ENCODE measurements around the gene ASB2. TPM values are rescaled to one million over a fixed set of nuclear protein-coding genes. Genes with fewer than 3 reads are reported as not detected.

The ASB2 gene
- total RNA-seq, 1 experiment from 2014 or later = not detected

DNA sequence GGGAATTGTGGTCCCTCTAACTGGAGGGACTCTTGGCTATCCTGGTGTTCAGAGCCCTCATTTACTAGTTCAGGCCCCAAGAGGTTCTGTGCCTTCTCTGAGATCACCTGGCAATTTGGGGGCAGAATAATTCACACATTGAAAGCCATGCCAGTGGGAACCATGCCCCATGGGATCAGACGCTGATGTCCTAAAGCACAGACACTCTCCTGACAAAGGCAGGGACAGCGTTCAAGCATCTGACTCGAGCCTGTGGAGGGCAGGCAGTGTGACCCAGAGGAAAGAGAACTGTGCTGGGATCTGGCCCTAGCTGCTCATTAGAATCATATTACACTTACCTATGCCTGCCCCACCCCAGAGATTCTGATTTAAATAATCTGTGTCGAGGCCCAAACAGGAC lies 2.4 kb upstream of the ASB2 start:
- ATAC-seq = no peak
- Histone ChIP-seq H3K9me2 (ENCODE audit: insufficient read depth) (no peaks in the 10 kb centered on the region), H3K4me1 (ENCODE audit: control insufficient read depth in 1 of 2, insufficient read depth in 2 of 2, low read length in 2 of 2) (no peaks in the 10 kb centered on the region), H3K4me2 (ENCODE audit: low read length) (no peak overlapping the region), H3K9me3 (ENCODE audit: control insufficient read depth in 1 of 2, insufficient read depth in 1 of 2, low read depth in 1 of 2, low read length in 2 of 2) (no peaks in the 10 kb centered on the region), H3K36me3 (ENCODE audit: control insufficient read depth in 1 of 2, insufficient read depth in 2 of 2, low read length in 2 of 2) (no peaks in the 10 kb centered on the region), H3K9ac (ENCODE audit: low read length) (no peak overlapping the region), H3K27me3 (ENCODE audit: insufficient read depth, low read length) (no peaks in the 10 kb centered on the region), H2AFZ (ENCODE audit: low read depth, low read length, poor library complexity, severe bottlenecking) (no peak overlapping the region), H4K20me1 (ENCODE audit: insufficient read depth) (no peaks in the 10 kb centered on the region), H3K79me2 (ENCODE audit: insufficient read depth, low read length) (no peaks in the 10 kb centered on the region), H3K27ac (ENCODE audit: low read depth, low read length) (no peak overlapping the region), H3K4me3 (replicated peaks in 1 of 2; ENCODE audit: low read depth in 1 of 2, low read length in 2 of 2) (no peak overlapping the region)
- intact Hi-C loops (cut with micrococcal nuclease) = no loop called here
- no peak for DNase-seq (ENCODE audit: low read depth, low spot score)
- BruUV-seq (replicated peaks) = no TSS peak
- RAD21 ChIA-PET (ENCODE audit: low non-redundant PET in 1 of 2, low total read pairs in 2 of 2, uncharacterized antibody in 2 of 2, unreplicated experiment in 2 of 2) = no interaction called here
- POLR2A ChIA-PET = no interaction called here
- CTCF ChIA-PET = no interaction called here
- TF ChIP-seq EZH2 (IDR thresholded peaks at IDR 0.05) (no peak), CEBPB (IDR thresholded peaks at IDR 0.05; ENCODE audit: low read depth) (no peak)

DNA sequence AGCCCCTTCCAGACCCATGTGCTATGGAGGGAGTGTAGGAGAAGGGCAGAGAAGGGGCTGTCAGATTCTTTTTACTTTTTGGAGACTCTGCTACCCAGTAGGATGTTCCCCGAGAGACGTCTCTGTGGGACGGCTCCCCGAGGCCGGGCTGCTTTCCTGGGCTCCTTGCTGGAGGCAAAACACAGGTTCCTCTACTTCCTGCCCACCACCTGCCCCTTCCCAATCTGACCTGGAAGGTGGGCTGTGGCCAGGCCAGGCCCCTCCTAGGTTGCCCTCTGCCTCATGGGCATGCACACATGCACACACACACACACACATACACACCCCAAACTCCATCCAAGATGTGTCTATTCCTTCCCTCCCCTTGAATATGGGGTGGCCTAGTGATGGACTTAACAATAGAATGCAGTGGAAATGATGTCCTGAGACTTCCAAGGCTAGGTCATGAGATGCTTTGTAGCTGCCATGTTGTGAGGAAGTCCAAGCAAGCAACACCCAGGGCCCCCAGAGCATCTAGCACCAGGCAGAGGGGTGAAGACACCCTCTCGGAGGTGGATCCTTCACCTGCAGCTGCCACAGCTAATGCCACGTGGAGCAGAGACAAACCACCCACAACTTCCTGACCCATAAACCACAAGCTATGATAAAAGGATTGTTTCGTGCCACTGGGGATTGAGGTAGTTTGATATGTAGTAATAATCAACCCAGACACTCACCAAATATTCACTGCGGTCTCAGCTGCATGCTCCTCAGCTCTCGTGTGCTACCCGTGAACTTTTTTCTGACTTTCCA lies 1.6 kb upstream of the ASB2 start:
- ChIA-PET CTCF (no interaction called here), POLR2A (no interaction called here), RAD21 (ENCODE audit: low non-redundant PET in 1 of 2, low total read pairs in 2 of 2, uncharacterized antibody in 2 of 2, unreplicated experiment in 2 of 2) (no interaction called here)
- BruUV-seq (replicated peaks) = no TSS peak
- Histone ChIP-seq H4K20me1 (ENCODE audit: insufficient read depth) (no peaks in the 10 kb centered on the region), H3K4me1 (ENCODE audit: control insufficient read depth in 1 of 2, insufficient read depth in 2 of 2, low read length in 2 of 2) (no peaks in the 10 kb centered on the region), H3K4me3 (replicated peaks in 1 of 2; ENCODE audit: low read depth in 1 of 2, low read length in 2 of 2) (no peak overlapping the region), H3K9me2 (ENCODE audit: insufficient read depth) (no peaks in the 10 kb centered on the region), H3K27me3 (ENCODE audit: insufficient read depth, low read length) (no peaks in the 10 kb centered on the region), H3K4me2 (ENCODE audit: low read length) (no peak overlapping the region), H3K27ac (ENCODE audit: low read depth, low read length) (no peak overlapping the region), H3K79me2 (ENCODE audit: insufficient read depth, low read length) (no peaks in the 10 kb centered on the region), H3K9me3 (ENCODE audit: control insufficient read depth in 1 of 2, insufficient read depth in 1 of 2, low read depth in 1 of 2, low read length in 2 of 2) (no peaks in the 10 kb centered on the region), H2AFZ (ENCODE audit: low read depth, low read length, poor library complexity, severe bottlenecking) (no peak overlapping the region), H3K36me3 (ENCODE audit: control insufficient read depth in 1 of 2, insufficient read depth in 2 of 2, low read length in 2 of 2) (no peaks in the 10 kb centered on the region), H3K9ac (ENCODE audit: low read length) (no peak overlapping the region)
- ATAC-seq (no peak), DNase-seq (ENCODE audit: low read depth, low spot score) (no peak)
- TF ChIP-seq FOSL1 (IDR thresholded peaks at IDR 0.05; ENCODE audit: low read depth) = no peak
- no peak for TF ChIP-seq JUND (IDR thresholded peaks at IDR 0.05)
- TF ChIP-seq TCF7L2 (IDR thresholded peaks at IDR 0.05; ENCODE audit: borderline replicate concordance, extremely low read depth, insufficient read depth, insufficient read length) = no peak
- TF ChIP-seq POLR2AphosphoS5 (IDR thresholded peaks at IDR 0.05; ENCODE audit: low read depth, low read length) = no peak
- TF ChIP-seq ELF1 (IDR thresholded peaks at IDR 0.05; ENCODE audit: borderline replicate concordance, low read depth) = no peak
- no peak for TF ChIP-seq SP1 (IDR thresholded peaks at IDR 0.05; ENCODE audit: low read depth)
- TF ChIP-seq, protein P1, sequence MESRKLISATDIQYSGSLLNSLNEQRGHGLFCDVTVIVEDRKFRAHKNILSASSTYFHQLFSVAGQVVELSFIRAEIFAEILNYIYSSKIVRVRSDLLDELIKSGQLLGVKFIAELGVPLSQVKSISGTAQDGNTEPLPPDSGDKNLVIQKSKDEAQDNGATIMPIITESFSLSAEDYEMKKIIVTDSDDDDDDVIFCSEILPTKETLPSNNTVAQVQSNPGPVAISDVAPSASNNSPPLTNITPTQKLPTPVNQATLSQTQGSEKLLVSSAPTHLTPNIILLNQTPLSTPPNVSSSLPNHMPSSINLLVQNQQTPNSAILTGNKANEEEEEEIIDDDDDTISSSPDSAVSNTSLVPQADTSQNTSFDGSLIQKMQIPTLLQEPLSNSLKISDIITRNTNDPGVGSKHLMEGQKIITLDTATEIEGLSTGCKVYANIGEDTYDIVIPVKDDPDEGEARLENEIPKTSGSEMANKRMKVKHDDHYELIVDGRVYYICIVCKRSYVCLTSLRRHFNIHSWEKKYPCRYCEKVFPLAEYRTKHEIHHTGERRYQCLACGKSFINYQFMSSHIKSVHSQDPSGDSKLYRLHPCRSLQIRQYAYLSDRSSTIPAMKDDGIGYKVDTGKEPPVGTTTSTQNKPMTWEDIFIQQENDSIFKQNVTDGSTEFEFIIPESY (IDR thresholded peaks at IDR 0.05; ENCODE audit: extremely low read depth, insufficient replicate concordance, low read length) = no peak
- no peak for TF ChIP-seq YY1 (IDR thresholded peaks at IDR 0.05; ENCODE audit: extremely low read depth, insufficient replicate concordance, low read depth, low read length)
- TF ChIP-seq EZH2 (IDR thresholded peaks at IDR 0.05) = no peak
- no peak for TF ChIP-seq EZH2phosphoT487 (IDR thresholded peaks at IDR 0.05; ENCODE audit: borderline replicate concordance)
- intact Hi-C loops (cut with micrococcal nuclease) = no loop called here

All from HCT116 (cell line).